A673 (cell line): ENCODE results near the gene IQCK. TPM values are rescaled to one million over a fixed set of nuclear protein-coding genes. Genes with fewer than 3 reads are reported as not detected.

ENCODE experiments used
- BruUV-seq: library from RNA; stranded (reverse); fragments of 400-500 nt; replicated peaks from 2 replicates; lab custom pipeline; 2021; lab: Mats Ljungman, UMichigan
- CTCF ChIA-PET: fragments of 300-600 bp; sonication (Branson Sonifier 250); formaldehyde crosslinking; loops from one replicate; lab custom pipeline; 2022; ENCODE audit warnings: antibody characterized with exemption; lab: Charles Lee
- POLR2A ChIA-PET: fragments of 300-600 bp; sonication (Branson Sonifier 250); formaldehyde crosslinking; loops from one replicate; lab custom pipeline; 2022; ENCODE audit warnings: antibody characterized with exemption; ENCODE audit not compliant: low non-redundant PET; lab: Charles Lee
- DNase-seq: peaks from one replicate; pipeline ENCODE4 v3.0.0-alpha.2; 2015; ENCODE audit warnings: low spot score
- H3K27ac ChIP-seq: fragments of 200-600 bp; sonication (generic); 2 replicates; pipeline ENCODE4 v1.5.1; 2016; ENCODE audit warnings: mixed run types, low read depth, mild to moderate bottlenecking, mixed read lengths, antibody characterized with exemption, low read length; ENCODE audit not compliant: poor library complexity, severe bottlenecking
- H3K27me3 ChIP-seq: fragments of 200-600 bp; sonication (generic); replicated peaks from 2 replicates; pipeline ENCODE4 v1.6.1; 2017; ENCODE audit warnings: mixed run types, low read depth, mild to moderate bottlenecking, mixed read lengths, antibody characterized with exemption, low read length; ENCODE audit not compliant: insufficient read depth, poor library complexity
- H3K36me3 ChIP-seq: fragments of 200-600 bp; sonication (generic); 2 replicates; pipeline ENCODE4 v1.6.1; 2016; ENCODE audit warnings: mixed run types, mild to moderate bottlenecking, mixed read lengths, antibody characterized with exemption, low read length; ENCODE audit not compliant: insufficient read depth, poor library complexity, severe bottlenecking
- H3K4me1 ChIP-seq: fragments of 200-600 bp; sonication (generic); 2 replicates; pipeline ENCODE4 v1.6.1; 2017; ENCODE audit warnings: mixed run types, mild to moderate bottlenecking, mixed read lengths, antibody characterized with exemption, low read length; ENCODE audit not compliant: insufficient read depth, poor library complexity, severe bottlenecking
- H3K4me3 ChIP-seq: fragments of 200-600 bp; sonication (generic); 2 replicates; pipeline ENCODE4 v1.5.1; 2016; ENCODE audit warnings: low read depth, mixed run types, mild to moderate bottlenecking, mixed read lengths, low read length; ENCODE audit not compliant: poor library complexity, severe bottlenecking
- H3K9me3 ChIP-seq: fragments of 200-600 bp; sonication (generic); 2 replicates; pipeline ENCODE4 v1.6.1; 2016; ENCODE audit warnings: mixed run types, low read depth, mild to moderate bottlenecking, mixed read lengths, antibody characterized with exemption, low read length; ENCODE audit not compliant: poor library complexity, severe bottlenecking
- EZH2 ChIP-seq: fragments of 200-600 bp; sonication (generic); IDR thresholded peaks from 2 replicates; pipeline ENCODE4 v1.6.1; 2017; ENCODE audit warnings: borderline replicate concordance, low read depth, mild to moderate bottlenecking, mixed read lengths, antibody characterized with exemption, low read length; ENCODE audit not compliant: poor library complexity, severe bottlenecking
- intact Hi-C: fragments of 100-400 bp; cut with micrococcal nuclease; formaldehyde crosslinking; loops from one replicate; pipeline ENCODE4 v1.10.0; 2022; ENCODE audit not compliant: unreplicated experiment
- total RNA-seq: library from RNA; stranded (reverse); gene quantifications from 2 replicates; pipeline ENCODE4 v1.2.3, GENCODE V29; 2021
- TF ChIP-seq, protein P1 (sequence below): fragments of 300-800, 200-600 bp; sonication (generic); conservative IDR thresholded peaks from 2 replicates; pipeline ENCODE4 v1.5.1; 2017; ENCODE audit warnings: low read depth, mild to moderate bottlenecking, antibody characterized with exemption, low read length, moderate library complexity, mixed read lengths

Gene IQCK
- total RNA-seq, 1 experiment from 2014 or later, result 11.2 TPM

DNA sequence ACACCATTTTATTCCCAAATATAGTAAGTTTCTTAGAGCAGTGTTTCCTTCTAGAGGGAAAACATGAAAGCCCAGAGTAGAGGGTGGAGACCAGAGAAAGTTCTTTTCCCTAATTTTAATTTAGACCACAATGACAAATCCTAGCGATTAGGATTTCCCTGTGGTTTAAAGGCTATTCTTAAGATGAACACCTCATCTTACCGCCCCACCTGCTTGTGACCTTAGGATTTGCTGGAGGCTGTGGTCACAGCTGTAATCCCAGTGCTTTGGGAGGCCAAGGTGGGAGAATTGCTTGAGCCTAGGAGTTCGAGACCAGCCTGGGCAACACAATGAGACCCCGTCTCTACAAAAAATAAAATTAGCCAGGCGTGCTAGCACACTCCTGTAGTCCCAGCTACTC lies 115.5 kb downstream of the IQCK start:
- Histone ChIP-seq H3K4me3 (no peak overlapping the region), H3K27me3 (no peaks in the 10 kb centered on the region), H3K4me1 (peaks cover 7% of the 10 kb centered on the region), H3K27ac (no peak overlapping the region), H3K36me3 (no peaks in the 10 kb centered on the region), H3K9me3 (no peaks in the 10 kb centered on the region)
- POLR2A ChIA-PET, result no interaction called here
- no TSS peak for BruUV-seq
- TF ChIP-seq, protein P1, sequence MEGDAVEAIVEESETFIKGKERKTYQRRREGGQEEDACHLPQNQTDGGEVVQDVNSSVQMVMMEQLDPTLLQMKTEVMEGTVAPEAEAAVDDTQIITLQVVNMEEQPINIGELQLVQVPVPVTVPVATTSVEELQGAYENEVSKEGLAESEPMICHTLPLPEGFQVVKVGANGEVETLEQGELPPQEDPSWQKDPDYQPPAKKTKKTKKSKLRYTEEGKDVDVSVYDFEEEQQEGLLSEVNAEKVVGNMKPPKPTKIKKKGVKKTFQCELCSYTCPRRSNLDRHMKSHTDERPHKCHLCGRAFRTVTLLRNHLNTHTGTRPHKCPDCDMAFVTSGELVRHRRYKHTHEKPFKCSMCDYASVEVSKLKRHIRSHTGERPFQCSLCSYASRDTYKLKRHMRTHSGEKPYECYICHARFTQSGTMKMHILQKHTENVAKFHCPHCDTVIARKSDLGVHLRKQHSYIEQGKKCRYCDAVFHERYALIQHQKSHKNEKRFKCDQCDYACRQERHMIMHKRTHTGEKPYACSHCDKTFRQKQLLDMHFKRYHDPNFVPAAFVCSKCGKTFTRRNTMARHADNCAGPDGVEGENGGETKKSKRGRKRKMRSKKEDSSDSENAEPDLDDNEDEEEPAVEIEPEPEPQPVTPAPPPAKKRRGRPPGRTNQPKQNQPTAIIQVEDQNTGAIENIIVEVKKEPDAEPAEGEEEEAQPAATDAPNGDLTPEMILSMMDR, result no peak
- TF ChIP-seq EZH2, result no peak
- no peak for DNase-seq
- CTCF ChIA-PET, result no interaction called here
- intact Hi-C loops, result no loop called here

DNA sequence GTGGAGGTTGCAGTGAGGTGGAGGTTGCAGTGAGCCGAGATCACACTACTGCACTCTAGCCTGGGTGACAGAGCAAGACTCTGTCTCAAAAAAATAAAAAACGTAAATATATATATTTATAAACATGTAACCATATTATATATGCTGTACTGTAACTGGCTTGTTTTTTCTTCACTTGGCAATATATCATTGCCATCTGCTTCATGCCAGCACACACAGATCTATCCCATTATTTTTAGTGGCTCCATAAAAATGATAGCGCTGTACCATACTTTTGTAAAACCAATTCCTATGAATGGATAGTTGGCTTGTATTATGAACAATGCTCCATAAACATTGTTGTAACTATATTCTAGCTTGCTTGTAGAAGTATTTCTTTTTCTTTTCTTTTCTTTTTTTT lies 117.1 kb downstream of the IQCK start:
- TF ChIP-seq, protein P1, result no peak
- TF ChIP-seq EZH2, result no peak
- Histone ChIP-seq H3K4me3 (no peak overlapping the region), H3K4me1 (peaks cover 7% of the 10 kb centered on the region), H3K36me3 (no peaks in the 10 kb centered on the region), H3K27me3 (no peaks in the 10 kb centered on the region), H3K9me3 (no peaks in the 10 kb centered on the region), H3K27ac (no peak overlapping the region)
- POLR2A ChIA-PET, result no interaction called here
- no TSS peak for BruUV-seq
- no peak for DNase-seq
- CTCF ChIA-PET, result no interaction called here
- intact Hi-C loops, result no loop called here

DNA sequence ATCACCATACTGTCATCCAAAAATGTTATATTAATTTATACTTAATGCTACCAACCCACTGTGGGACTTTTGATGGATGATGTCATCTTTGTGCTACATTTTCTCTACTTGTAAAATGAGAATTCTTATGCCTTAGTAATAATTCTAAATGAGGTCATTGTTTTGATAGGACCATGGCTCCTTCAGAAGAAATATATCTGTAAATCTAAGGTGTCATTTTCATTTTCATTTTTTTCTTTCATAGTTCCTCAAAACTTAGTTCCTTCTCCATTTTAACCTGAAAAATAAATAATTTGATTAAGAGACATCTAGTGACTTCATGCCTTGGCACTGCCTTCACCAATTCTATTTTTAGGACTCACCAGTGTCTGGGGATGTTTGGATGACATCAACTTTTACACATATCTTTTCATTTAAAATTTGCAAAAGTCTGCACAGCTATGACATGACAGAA lies 117.9 kb downstream of the IQCK start:
- intact Hi-C loops, result no loop called here
- no peak for DNase-seq
- ChIA-PET CTCF (interaction anchor here (0.7 kb wide), 1 partner anchor 239 kb away, joined by 4 read pairs; no protein-coding TSS in a partner anchor), POLR2A (no interaction called here)
- Histone ChIP-seq H3K27ac (no peak overlapping the region), H3K4me1 (peaks cover 7% of the 10 kb centered on the region), H3K9me3 (no peaks in the 10 kb centered on the region), H3K27me3 (no peaks in the 10 kb centered on the region), H3K4me3 (no peak overlapping the region), H3K36me3 (no peaks in the 10 kb centered on the region)
- BruUV-seq, result no TSS peak
- TF ChIP-seq, protein P1, result no peak
- no peak for TF ChIP-seq EZH2
